Tibial nerve (tissue), 4 donors: ENCODE results near the gene RBMS3. TPM values are rescaled to one million over a fixed set of nuclear protein-coding genes. Genes with fewer than 3 reads are reported as not detected.
"Not testable (repeated sequence)": the region's sequence is repeated elsewhere in the genome, so short reads cannot be mapped to it uniquely, and the experiment has no call there.

Experiments used
- DNase-seq, 2 donors: peaks; one replicate each; pipeline ENCODE4 v3.0.0-alpha.2; 2019; ENCODE audit warnings: low spot score in 2 of 2
- H3K27ac ChIP-seq, 4 donors: fragments of 200-600 bp; sonication (generic) in 3 of 4; one replicate each; pipeline ENCODE4 v1.5.1; 2017 to 2019; ENCODE audit warnings: mild to moderate bottlenecking in 1 of 4
- H3K27me3 ChIP-seq, 2 donors: fragments of 200-600 bp; sonication (generic) in 1 of 2; one replicate each; pipeline versions ENCODE4 v1.5.1 to v1.6.0; 2017 to 2019
- H3K36me3 ChIP-seq, 3 donors: fragments of 200-600 bp; sonication (generic); one replicate each; pipeline ENCODE4 v1.5.1; 2018 to 2019
- H3K4me1 ChIP-seq, 4 donors: fragments of 200-600 bp; sonication (generic) in 3 of 4; one replicate each; pipeline ENCODE4 v1.5.1; 2017 to 2019
- H3K4me3 ChIP-seq, 4 donors: fragments of 200-600 bp; sonication (generic) in 3 of 4; one replicate each; pipeline ENCODE4 v1.5.1; 2017 to 2019; ENCODE audit warnings: mild to moderate bottlenecking in 1 of 4, moderate library complexity in 1 of 4
- H3K9me3 ChIP-seq, 4 donors: fragments of 200-600 bp; sonication (generic) in 3 of 4; one replicate each; pipeline ENCODE4 v1.5.1; 2017 to 2019
- EP300 ChIP-seq, 2 donors: sonication (generic); formaldehyde crosslinking; IDR thresholded peaks; one replicate each; pipeline ENCODE4 v1.6.1; 2017; ENCODE audit warnings: antibody characterized with exemption in 2 of 2, mild to moderate bottlenecking in 1 of 2
- POLR2A ChIP-seq, 2 donors: fragments of 450-650 bp; IDR thresholded peaks; one replicate each; pipeline ENCODE4 v1.6.1; 2017; ENCODE audit warnings: antibody characterized with exemption in 2 of 2, mild to moderate bottlenecking in 2 of 2, moderate library complexity in 2 of 2
- WGBS, 2 donors: methylation state at CpG; one replicate each; pipeline ENCODE4 v1.1.5; 2018; 5-methylcytosine and 5-hydroxymethylcytosine counted together
- total RNA-seq, 4 donors: library from RNA; depleted of rRNA; stranded (reverse); fragments of >200 nt; gene quantifications; one replicate each; pipeline ENCODE4 v1.1.0, GENCODE V29; 2016
- TF ChIP-seq, protein P1 (sequence below), 5 experiments: fragments of 200-600 bp in 3 of 5; fragments of 450-650 bp in 2 of 5; sonication (generic) in 3 of 5; IDR thresholded peaks; one replicate each; pipeline ENCODE4 v1.5.1; 2016 to 2019; ENCODE audit warnings: antibody characterized with exemption in 5 of 5, mild to moderate bottlenecking in 3 of 5, moderate library complexity in 2 of 5

RBMS3 gene
- total RNA-seq, 4 donors from 2014 or later = 157 to 175 (median 161) TPM

DNA sequence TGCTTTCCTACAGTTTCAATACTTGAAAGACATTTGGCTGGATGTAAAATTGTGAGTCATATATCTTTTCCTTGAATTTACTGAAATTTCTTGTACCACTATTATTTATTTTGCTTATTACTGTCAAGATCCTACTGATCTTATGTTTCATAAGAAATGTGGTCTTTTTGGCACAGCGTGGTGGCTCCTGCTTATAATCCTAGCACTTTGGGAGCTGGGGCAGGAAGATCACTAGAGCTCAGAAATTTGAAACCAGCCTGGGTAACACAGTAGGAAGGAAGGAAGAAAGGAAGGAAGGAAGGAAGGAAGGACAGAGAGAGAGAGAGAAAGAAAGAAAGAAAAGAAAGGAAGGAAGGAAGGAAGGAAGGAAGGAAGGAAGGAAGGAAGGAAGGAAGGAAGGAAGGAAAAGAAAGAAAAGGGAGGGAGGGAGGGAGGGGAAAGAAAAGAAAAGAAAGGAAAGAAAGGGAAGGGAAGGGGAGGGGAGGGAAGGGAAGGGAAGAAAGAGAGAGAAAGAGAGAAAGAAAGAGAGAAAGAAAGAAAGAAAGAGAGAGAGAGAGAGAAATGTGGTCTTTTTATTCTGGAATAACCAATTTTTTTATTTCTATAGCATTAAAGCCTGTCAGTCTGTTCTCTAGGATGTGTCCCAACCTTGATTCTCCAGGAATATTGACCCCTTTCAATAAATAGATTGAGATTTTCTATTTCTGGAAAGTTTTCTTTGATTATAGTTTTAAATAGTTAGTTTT, 753.5 kb downstream of the RBMS3 start:
- Histone ChIP-seq H3K9me3 (no peaks in the 10 kb centered on the region), H3K27me3 (no peaks in the 10 kb centered on the region), H3K4me3 (no peak overlapping the region), H3K27ac (no peak overlapping the region), H3K4me1 (peaks cover 0 to 9% (median 0%) of the 10 kb centered on the region in 4 donors), H3K36me3 (no peaks in the 10 kb centered on the region)
- no peak for DNase-seq
- 87 to 100% methylated on average over 1 of the region's 1 CpG for WGBS, 2 donors
- TF ChIP-seq POLR2A (IDR thresholded peaks at IDR 0.05) (no peak), EP300 (IDR thresholded peaks at IDR 0.05) (no peak)
- TF ChIP-seq, protein P1, sequence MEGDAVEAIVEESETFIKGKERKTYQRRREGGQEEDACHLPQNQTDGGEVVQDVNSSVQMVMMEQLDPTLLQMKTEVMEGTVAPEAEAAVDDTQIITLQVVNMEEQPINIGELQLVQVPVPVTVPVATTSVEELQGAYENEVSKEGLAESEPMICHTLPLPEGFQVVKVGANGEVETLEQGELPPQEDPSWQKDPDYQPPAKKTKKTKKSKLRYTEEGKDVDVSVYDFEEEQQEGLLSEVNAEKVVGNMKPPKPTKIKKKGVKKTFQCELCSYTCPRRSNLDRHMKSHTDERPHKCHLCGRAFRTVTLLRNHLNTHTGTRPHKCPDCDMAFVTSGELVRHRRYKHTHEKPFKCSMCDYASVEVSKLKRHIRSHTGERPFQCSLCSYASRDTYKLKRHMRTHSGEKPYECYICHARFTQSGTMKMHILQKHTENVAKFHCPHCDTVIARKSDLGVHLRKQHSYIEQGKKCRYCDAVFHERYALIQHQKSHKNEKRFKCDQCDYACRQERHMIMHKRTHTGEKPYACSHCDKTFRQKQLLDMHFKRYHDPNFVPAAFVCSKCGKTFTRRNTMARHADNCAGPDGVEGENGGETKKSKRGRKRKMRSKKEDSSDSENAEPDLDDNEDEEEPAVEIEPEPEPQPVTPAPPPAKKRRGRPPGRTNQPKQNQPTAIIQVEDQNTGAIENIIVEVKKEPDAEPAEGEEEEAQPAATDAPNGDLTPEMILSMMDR (IDR thresholded peaks at IDR 0.05) = no peak

DNA sequence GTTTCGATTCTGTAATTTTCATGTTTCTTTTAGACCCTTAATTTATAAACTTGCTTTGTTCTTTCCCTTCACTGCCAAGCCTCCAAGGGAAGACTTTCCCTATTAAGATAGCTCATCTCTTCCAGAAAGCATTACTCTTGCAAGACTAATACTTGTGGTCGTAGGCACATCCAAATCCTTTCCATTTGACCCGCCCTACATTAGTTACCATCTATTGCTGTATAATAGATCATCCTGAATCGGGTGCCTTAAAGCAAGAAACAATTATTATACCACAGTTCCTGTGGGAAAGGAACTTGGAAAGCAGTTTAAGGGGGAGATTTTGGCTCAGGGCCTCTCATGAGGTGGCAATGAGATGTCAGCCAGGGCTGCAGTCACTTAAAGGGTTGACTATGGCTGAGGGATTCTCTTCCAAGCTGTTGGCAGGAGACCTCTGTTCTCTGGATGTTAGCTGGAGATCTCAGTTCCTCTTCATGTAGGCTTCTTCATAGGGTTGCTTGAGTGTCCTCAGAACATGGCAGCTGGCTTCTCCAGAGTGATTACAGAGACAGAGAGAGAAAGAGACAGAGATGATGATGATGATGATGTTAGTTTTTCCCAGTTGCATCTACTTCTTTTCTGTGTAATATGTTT, 755.2 kb downstream of the RBMS3 start:
- no peak for TF ChIP-seq POLR2A (IDR thresholded peaks at IDR 0.05)
- no peak for TF ChIP-seq EP300 (IDR thresholded peaks at IDR 0.05)
- TF ChIP-seq, protein P1 (IDR thresholded peaks at IDR 0.05) = no peak
- Histone ChIP-seq H3K27me3 (no peaks in the 10 kb centered on the region), H3K36me3 (no peaks in the 10 kb centered on the region), H3K9me3 (no peaks in the 10 kb centered on the region), H3K4me1 (no peaks in the 10 kb centered on the region), H3K27ac (no peak overlapping the region), H3K4me3 (no peak overlapping the region)
- 60 to 77% methylated on average over 4 of the region's 4 CpGs for WGBS, 2 donors
- no peak for DNase-seq

DNA sequence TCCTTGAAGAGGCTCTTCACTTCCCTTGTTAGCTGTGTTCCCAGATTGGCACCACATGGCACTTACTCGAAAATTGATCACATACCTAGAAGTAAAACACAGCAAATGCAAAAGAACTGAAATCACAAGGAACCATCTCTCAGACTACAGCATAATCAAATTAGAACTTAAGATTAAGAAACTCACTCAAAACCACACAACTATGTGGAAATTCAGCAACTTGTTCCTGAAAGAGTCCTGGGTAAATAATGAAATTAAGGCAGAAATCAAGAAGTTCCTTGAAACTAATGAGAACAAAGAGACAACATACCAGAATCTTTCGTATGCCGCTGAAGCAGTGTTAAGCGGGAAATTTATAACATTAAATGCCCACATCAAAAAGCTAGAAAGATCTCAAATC, 759.3 kb downstream of the RBMS3 start:
- no peak overlapping the region for H3K4me3 ChIP-seq
- no peaks in the 10 kb centered on the region for H3K9me3 ChIP-seq
- H3K4me1 ChIP-seq = peaks cover 0 to 32% (median 2%) of the 10 kb centered on the region in 4 donors
- H3K27ac ChIP-seq = no peak overlapping the region
- TF ChIP-seq EP300 (IDR thresholded peaks at IDR 0.05) (no peak), POLR2A (IDR thresholded peaks at IDR 0.05) (no peak)
- TF ChIP-seq, protein P1 (IDR thresholded peaks at IDR 0.05) = no peak
- H3K27me3 ChIP-seq = no peaks in the 10 kb centered on the region
- WGBS, 2 donors = 89 to 95% methylated on average over 4 of the region's 4 CpGs
- H3K36me3 ChIP-seq = no peaks in the 10 kb centered on the region
- no peak for DNase-seq

DNA sequence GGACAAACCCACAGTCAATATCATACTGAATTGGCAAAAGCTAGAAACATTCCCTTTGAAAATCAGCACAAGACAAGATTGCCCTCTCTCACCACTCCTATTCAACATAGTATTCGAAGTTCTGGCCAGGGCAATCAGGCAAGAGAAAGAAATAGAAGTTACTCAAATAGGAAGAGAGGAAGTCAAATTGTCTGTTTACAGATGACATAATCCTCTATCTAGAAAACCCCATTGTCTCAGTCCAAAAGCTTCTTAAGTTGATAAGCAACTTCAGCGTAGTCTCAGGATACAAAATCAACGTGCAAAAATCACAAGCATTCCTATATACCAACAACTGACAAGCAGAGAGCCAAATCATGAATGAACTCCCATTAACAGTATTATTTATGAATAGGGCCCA, 760.6 kb downstream of the RBMS3 start:
- not testable (repeated sequence) for H3K27ac ChIP-seq, H3K36me3 ChIP-seq, DNase-seq, H3K27me3 ChIP-seq, H3K4me3 ChIP-seq, H3K9me3 ChIP-seq
- peaks cover 0 to 32% (median 2%) of the 10 kb centered on the region in 4 donors for H3K4me1 ChIP-seq
- 26 to 33% methylated on average over 3 of the region's 3 CpGs for WGBS, 2 donors

DNA sequence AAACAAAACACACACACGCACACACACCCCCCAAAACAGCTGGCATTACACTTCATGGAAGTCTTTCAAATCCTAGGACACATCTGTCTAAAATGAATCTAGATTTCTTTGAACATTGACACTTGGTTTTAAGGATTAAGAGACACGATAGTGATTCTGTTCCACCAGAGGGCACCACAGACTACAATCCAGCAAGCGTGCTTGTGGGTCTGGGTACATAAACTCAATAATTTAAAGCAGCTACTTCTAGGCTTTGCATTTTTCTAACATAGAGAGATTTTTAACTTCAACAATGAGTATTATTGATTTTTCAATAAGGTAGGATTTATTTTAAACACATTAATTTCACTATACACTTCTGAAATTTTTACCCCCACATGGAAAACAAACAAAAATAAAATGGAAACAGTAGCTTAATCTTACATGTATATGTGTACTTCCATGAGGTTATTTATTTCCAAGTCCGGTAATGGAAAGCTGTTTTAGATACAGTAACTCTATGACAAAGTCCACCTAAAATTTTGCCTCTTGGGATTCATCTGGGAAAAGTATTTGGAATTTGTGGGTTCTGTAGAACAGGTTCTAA, 761.5 kb downstream of the RBMS3 start:
- Histone ChIP-seq H3K4me3 (no peak overlapping the region), H3K4me1 (peaks cover 0 to 32% (median 2%) of the 10 kb centered on the region in 4 donors), H3K36me3 (no peaks in the 10 kb centered on the region), H3K27ac (no peak overlapping the region), H3K27me3 (no peaks in the 10 kb centered on the region), H3K9me3 (no peaks in the 10 kb centered on the region)
- DNase-seq = peak; percentile 30 to 82
- WGBS, 2 donors = 15 to 21% methylated on average over 4 of the region's 4 CpGs
- TF ChIP-seq, protein P1 (IDR thresholded peaks at IDR 0.05) = peak; percentile 64 to 84 (median 74)
- no peak for TF ChIP-seq POLR2A (IDR thresholded peaks at IDR 0.05)
